Skin epidermis (tissue), 12 donors: ENCODE results near the gene SSH2.
A peak's percentile ranks its signal among the peaks of the same experiment; 100 is the strongest.
"Not testable (repeated sequence)": the region's sequence is repeated elsewhere in the genome, so short reads cannot be mapped to it uniquely, and the experiment has no call there.

Experiments
- H3K27ac ChIP-seq, 21 experiments: fragments of 200-600 bp; sonication (generic) in 11 of 21; one replicate each; pipeline ENCODE4 v1.5.0; 2020; ENCODE audit warnings: mild to moderate bottlenecking in 3 of 21, inconsistent platforms in 2 of 21, moderate library complexity in 2 of 21
- H3K4me3 ChIP-seq, 7 experiments: fragments of 200-600 bp; sonication (generic) in 2 of 7; one replicate each; pipeline ENCODE4 v1.5.0; 2020; ENCODE audit warnings: inconsistent platforms in 2 of 7, mild to moderate bottlenecking in 2 of 7, moderate library complexity in 1 of 7

The SSH2 gene

DNA sequence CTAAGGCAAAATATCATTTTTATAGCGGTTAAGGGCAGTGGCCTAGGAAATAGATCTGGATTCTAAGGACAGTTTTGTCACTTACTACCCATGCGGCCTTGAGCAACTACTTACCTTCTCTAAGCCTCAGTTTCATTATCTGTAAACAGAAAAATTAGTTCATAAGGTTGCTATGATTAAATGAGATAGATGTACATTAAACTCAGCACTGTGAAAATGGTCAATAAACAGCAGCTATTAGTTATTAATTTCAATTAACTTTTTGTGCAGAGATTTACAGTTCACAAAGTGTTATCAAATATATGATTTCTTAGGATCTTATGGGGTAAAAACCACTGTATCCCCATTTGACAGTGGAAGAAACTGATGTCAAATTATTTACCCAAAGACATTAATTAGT is 171.8 kb downstream of the SSH2 start:
- Histone ChIP-seq H3K4me3 (no peak overlapping the region), H3K27ac (peak overlapping the region in 1 of 21 experiments; percentile 52)

DNA sequence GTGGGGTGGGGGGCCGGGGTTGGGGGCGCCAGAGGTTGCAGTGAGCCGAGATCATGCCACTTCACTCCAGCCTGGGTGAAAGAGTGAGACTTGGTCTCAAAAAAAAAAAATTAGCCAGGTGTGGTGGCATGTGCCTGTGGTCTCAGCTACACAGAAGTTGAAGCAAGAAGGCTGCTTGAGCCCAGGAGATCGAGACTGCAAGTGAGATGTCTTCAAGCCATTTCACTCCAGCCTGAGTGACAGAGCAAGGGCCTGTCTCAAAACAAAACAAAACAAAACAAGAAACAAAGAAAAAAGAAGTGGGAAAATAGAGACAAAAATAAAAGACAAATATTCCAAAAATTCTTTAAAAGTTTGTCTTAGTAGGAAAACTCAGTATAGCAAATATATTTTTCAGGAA is 172.2 kb downstream of the SSH2 start:
- Histone ChIP-seq H3K4me3 (no peak overlapping the region), H3K27ac (peak overlapping the region in 1 of 21 experiments; percentile 52)

DNA sequence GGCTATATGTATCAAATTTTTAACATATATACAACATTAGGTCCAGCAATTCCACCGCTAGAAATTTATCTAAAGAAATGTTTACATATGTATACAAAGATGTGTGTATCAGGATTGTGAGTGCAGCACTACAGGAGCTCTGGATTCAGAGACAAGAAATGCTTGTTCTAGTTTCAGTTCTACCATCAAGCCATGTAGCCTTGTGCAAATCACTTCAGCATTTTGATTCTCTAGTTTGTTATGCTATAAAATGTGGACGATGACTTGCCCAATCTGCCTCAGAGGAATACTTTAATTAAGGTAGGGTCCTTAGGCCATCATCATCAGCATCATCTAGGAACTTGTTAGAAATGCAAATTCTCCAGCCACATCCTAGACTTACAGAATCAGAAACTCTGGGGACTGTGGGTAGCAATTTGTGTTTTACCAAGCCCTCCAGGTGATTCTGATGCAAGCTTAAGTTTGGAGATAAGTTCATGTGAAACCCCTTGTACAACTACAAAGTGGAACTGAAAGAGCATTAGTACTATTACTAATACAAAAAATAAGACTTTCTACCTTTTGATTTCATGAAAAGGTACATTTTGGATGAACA is 176.1 kb downstream of the SSH2 start:
- Histone ChIP-seq H3K4me3 (no peak overlapping the region), H3K27ac (peak overlapping the region in 1 of 21 experiments; percentile 34)

DNA sequence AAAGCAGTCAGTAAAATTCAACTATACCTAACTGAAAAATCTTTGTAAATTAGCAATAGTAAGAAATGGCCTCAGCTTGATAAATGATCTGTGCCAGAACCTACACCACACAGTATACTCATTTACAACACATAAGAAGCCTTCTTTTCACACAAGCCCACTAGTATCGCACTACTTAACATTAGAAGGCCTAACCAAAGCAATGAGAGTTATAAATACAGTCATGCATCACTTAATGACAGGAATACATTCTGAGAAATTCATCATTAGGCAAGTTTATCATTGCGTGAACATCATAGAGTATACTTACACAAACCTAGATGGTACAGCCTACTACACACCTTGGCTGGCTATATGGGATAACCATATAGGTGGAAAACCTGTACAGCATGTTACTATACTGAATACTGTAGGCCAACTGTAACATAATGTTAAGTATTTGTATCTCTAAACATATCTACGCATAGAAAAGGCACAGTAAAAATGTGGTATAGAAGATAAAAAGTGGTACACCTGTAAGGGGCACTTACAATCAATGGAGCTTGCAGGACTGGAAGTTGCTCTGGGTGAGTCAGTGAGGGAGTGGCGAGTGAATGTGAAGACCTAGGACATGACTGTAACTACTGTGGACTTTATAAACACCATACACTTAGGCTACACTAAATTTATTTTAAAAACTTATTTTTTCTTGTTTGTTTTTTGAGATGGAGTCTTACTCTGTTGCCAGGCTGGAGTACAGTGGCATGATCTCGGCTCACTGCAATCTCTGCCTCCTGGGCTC is 180.8 kb downstream of the SSH2 start:
- H3K27ac ChIP-seq = no peak overlapping the region

DNA sequence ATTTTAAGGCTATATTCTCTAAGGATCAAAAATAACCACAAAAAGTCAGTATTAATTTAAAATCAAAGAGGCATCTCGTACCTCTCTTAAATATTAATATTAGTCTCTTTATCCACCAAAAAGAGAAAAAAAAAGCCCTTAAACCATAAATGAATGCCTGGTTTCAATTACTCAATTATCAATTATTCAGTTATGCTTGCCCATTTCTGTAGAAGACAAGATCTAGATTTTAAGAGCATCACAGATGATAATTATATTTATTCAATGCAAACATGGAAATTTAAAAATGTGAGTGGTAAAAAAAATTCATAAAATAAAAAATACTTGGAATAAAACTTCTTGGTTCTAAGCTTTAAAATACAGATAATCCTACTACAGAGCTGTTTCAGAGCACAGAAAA is 181.6 kb downstream of the SSH2 start:
- H3K4me3 ChIP-seq = no peak overlapping the region
- H3K27ac ChIP-seq = no peak overlapping the region

More for the DNA sequence above, 180.8 kb downstream of the SSH2 start:
- no peak overlapping the region for H3K4me3 ChIP-seq

DNA sequence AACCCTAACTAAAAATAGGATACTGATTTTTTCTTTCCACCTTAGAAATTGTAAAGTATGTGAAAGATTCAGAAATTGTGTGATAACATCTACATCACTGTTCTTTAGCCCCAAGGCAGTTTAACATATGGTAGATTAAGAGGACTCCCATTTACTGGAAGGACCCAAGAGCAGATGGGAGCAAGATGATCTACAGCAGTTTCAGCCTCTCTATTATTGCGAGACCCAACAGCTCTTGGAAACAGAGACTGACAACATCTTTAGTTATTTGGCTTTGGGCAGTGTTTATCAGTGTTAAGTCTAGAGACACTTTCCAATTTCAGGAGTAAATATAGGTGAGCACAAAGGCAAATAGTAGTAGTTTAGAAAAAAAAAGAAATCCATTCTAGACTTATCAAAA is 182.4 kb downstream of the SSH2 start:
- Histone ChIP-seq H3K27ac (no peak overlapping the region), H3K4me3 (no peak overlapping the region)

DNA sequence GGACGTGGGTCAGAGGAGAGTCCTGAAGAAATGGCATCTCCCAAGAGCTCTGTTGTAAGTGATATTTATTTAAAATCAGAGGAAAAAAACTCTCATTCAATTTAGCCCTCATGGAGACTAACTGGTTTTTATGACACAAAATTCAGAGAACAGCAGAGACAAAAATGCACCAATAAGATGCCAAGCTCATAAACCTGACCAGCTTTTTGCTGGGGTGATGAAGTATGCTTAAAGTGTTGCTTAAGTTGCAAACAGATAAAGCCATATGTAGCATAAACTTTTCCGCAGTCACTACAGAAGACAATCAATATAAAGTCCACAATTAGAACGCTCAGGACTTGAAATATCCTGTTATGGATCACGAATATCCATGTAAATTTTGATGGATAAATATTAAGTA is 183.4 kb downstream of the SSH2 start:
- no peak overlapping the region for H3K27ac ChIP-seq
- H3K4me3 ChIP-seq = no peak overlapping the region

DNA sequence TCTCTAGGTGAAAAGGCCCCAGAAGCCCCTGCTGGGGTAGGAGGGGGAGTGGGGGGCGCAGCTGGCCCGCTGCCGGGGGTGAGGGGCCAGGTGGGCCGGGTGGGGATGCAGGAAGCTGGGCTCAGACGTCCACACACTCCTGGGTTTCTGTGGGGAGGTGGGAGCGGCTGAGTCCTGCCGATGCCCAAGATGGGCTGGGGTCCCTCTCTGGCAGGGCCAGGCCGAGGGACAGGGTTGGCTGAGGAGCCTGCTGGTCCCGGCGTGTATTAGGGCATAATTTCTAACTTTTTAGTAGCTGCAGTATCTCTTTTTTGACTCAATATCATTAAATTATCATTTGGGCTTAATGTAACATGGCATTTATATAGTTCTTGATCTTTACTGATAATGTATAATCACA is 185.9 kb downstream of the SSH2 start:
- no peak overlapping the region for H3K27ac ChIP-seq
- H3K4me3 ChIP-seq = no peak overlapping the region

DNA sequence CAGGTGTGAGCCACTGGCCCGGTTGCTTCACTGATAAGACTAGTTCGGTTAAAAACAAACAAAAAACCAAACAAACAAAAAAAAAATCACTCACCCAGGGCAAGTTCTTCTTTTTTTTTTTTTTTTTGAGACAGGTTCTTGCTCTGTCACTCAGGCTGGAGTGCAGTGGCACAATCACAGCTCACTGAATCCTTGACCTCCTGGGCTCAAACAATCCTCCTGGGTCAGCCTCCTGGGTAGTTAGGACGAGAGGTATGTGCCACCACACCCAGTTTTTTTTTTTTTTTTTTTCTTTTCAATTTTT is 187.9 kb downstream of the SSH2 start:
- H3K27ac ChIP-seq = peak overlapping the region in 1 of 21 experiments; percentile 11
- no peak overlapping the region for H3K4me3 ChIP-seq

DNA sequence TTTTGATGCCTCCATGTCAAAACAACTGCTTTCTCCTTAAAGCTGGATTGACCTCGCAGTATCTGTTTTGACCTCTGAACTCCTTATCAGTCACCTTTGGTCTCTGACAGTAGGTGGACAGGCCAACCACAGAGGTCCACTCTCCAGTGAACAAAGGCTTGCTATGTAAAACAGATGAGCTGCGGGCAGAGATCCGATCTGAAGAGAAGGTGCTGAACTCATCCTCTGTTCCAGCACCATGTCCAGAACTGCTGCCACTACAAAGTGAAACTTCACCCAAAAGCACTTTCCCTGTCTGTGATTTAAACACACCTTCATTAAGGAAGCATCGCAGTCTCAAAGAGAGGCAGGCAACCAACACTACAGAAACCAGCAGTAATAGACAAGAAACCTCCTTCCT is 190.0 kb downstream of the SSH2 start:
- no peak overlapping the region for H3K27ac ChIP-seq
- no peak overlapping the region for H3K4me3 ChIP-seq

DNA sequence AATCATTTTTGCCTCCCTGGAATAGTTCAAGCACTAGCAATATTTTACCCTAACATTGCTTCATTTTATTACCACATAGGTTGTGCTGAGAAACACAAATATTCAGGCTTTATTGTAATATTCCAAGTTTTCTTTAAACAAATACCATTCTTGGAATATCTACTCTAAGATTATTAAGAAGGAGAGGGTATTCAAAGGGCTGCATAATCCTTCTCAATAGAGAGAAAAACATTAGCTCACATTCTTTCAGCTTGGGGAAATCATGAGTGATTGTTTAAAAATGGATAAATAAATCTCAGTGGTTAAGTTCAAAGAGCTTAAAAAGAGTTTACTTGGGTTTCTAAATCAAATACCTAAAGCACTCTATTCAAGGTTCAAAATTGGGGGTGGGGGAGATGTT is 195.4 kb downstream of the SSH2 start:
- Histone ChIP-seq H3K27ac (no peak overlapping the region), H3K4me3 (no peak overlapping the region)

DNA sequence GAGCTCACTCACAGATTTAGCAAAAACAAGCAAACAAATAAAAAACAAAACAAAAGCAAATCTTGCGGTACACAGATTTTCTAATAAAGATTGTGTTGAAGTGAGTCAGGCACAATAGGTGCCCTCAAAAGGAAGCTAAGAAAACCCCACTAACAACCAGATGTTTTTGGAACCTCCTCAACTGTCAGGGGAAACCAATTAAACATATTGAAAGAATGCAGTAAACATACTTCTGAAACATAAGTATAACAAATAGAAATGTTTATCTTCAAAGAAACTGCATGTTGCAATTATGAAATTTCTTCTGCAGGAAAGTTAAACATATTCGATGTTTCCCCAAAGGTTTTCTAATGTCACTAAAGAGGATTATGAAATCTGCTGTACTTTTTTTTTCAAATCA is 196.9 kb downstream of the SSH2 start:
- no peak overlapping the region for H3K4me3 ChIP-seq
- no peak overlapping the region for H3K27ac ChIP-seq

DNA sequence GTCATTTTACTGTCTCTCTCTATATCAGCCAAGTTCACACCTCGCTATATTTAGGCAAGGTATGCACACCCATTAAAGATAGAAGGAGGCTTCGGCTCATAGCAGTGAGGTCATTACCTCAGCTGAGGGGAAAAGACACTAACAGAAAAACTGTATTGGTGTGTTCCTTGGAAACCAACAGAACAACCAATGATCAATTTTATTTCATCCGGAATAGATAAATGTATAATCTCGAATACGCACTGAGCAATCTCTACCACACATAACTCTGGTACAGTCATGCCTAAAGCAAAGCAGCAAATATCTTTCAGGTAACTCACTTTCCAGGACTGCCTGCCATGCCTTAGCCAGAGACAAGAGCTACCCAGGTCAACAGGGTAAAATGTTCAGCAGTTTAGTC is 197.4 kb downstream of the SSH2 start:
- no peak overlapping the region for H3K27ac ChIP-seq
- H3K4me3 ChIP-seq = no peak overlapping the region

DNA sequence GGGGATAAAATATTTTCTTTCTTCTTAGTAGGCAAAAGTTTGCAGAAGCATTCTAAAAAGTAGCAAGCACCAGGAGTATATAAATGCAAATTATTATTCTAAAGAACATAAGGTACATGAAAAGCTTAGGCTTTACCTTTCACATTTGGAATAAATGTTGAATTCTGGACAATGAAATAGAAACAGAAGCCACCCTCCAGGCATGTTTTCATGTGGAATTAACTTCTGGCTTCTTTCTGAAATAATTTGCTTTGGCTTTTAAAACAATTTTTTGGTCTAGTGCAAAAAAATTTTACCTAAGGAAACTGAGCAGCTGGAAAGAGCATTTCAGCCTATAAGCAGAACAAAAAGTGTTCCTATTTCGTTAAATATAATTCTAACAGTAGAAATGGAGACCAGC is 197.8 kb downstream of the SSH2 start:
- H3K4me3 ChIP-seq = no peak overlapping the region
- H3K27ac ChIP-seq = no peak overlapping the region

DNA sequence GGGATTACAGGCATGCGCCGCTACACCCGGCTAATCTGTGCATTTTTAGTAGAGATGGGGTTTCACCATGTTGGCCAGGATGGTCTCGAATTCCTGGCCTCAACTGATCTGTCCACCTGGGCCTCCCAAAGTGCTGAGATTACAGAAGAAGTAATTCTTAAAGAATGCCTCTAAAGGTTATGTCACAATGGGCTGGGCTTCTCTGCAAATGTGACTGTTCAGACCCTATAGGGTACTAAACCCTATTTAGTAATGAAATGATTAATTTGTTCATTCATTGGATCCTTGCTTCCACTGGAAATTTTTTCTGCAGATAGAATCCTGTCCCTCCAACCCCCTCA is 198.5 kb downstream of the SSH2 start:
- no peak overlapping the region for H3K4me3 ChIP-seq
- no peak overlapping the region for H3K27ac ChIP-seq

DNA sequence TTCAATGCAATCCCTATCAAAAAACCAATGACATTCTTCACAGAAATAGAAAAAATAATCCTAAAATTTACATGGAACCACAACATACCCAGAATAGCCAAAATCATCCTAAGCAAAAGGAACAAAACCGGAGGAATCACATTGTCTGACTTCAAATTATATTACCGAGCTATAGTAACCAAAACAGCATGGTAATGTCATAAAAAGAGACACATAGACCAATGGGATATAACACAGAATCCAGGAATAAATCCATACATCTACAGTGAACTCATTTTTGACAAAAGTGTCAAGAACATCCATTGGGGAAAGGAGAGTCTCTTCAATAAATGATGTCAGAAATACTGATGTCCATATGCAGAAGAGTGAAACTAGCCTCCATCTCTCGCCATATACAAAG is 201.5 kb downstream of the SSH2 start:
- no peak overlapping the region for H3K4me3 ChIP-seq
- no peak overlapping the region for H3K27ac ChIP-seq

DNA sequence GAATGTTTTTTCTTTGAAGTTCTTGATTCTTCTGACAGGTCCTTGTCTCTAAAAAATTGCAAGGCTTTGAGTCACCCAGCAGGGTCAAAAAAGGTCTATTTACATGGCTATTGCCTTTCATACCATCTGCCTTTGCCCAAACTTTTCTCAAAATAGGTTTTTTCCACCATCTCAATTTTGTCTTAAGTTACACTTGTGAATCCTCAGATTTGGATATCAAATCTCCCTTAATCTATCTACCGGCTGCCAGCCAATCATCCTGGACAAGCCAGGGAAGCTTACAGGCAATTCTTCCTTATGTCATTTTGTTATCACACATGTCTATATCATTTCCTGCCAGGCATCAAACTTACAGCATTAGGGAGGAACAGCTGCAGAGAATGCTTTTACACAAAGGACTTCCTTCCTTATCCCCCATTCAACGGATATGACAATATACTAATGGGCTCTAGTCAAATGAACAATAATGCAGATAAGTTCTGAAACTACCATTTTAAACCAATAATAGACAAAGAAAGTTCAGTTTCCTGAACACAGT is 203.2 kb downstream of the SSH2 start:
- H3K4me3 ChIP-seq = no peak overlapping the region
- H3K27ac ChIP-seq = peak overlapping the region in 11 of 21 experiments; percentile 0 to 57 (median 42)

DNA sequence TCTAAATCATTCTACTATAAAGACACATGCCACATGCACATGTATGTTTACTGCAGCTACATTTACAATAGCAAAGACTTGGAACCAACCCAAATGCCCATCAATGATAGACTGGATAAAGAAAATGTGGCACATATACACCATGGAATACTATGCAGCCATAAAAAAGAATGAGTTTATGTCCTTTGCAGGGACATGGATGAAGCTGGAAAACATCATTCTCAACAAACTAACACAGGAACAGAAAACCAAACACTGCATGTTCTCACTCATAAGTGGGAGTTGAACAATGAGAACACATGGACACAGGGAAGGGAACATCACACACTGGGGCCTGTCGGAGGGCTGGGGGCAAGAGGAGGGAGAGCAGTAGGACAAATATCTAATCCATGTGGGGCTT is 204.6 kb downstream of the SSH2 start:
- not testable (repeated sequence) for H3K4me3 ChIP-seq
- peak overlapping the region in 1 of 21 experiments; percentile 21 for H3K27ac ChIP-seq

DNA sequence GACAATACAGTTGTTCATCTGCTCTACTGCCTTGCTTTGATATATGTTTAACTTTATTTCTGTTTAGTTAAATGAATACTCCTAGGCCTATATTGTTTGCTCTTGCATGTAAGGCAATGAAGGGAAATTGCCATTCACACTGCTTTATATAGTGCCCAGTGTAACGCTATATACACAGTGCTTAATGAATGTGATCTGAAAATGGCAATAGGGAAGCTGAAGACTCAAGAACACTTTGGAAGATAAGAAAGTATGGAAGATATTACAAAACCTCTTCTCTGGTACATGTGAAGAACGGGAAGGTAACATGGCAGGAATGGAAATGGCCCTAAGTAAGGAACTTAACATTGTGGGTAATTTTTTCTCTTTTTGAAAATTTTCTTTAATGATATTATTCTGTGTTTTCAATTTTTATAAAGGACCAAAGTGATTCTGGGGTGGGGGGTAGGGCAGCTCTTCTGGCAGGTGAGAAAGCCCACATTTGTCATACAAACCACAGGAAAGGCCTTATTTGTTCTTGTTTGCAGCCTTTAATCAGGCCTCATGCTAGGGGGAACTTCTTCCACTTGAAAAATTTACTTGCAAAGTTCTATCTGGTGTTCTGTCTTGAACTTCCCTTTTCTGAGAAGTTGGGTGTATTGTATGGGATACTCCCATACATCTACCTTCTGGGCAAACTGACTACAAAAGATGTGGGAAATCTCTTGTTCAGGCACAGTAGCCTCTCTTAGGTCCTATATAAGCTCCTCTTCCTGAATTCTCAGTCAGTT is 206.6 kb downstream of the SSH2 start:
- Histone ChIP-seq H3K4me3 (no peak overlapping the region), H3K27ac (peak overlapping the region in 17 of 21 experiments; percentile 5 to 81 (median 63))

DNA sequence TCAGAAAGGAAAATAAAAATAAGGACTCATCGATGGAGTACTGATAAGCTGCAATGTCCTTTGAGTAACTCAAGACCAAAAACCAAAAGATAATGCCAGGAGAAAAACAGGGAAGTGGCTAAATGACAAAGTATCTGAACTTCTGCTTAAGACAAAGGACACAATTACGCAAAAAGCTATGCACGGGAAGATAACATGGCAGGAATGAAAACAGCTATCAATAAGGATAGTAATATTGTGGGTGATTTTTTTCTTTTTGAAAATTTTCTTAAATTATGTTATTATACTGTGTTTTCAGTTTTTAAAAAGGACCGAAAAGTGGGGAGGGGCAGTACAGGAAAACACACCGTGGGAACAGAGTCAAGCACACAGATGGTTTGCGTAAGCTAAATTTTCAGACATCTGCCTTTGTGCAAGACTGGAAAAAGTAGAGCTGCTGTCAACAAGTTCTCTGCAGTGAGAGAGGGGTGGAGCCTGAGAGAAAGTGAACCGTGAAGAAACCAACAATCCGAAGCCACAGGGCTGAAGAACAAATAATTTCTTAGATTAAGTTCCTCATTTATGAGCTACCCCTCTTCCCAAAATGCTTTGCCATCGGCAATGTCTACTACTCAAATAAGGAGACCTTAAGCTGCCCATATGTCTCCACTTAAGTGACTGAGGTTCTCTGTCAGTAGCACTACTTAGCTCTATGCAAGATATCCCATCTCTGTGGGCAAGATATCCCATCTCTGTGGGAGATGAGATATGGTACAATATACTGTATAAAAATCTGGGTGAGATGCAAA is 207.4 kb downstream of the SSH2 start:
- Histone ChIP-seq H3K27ac (peak overlapping the region in 17 of 21 experiments; percentile 13 to 81 (median 66)), H3K4me3 (no peak overlapping the region)
